ENCODE data around the gene COLEC11. TPM values are rescaled to one million over a fixed set of nuclear protein-coding genes. Genes with fewer than 3 reads are reported as not detected.

COLEC11 gene
- total RNA-seq, 1 experiment from 2014 or later = 1.3 TPM

DNA sequence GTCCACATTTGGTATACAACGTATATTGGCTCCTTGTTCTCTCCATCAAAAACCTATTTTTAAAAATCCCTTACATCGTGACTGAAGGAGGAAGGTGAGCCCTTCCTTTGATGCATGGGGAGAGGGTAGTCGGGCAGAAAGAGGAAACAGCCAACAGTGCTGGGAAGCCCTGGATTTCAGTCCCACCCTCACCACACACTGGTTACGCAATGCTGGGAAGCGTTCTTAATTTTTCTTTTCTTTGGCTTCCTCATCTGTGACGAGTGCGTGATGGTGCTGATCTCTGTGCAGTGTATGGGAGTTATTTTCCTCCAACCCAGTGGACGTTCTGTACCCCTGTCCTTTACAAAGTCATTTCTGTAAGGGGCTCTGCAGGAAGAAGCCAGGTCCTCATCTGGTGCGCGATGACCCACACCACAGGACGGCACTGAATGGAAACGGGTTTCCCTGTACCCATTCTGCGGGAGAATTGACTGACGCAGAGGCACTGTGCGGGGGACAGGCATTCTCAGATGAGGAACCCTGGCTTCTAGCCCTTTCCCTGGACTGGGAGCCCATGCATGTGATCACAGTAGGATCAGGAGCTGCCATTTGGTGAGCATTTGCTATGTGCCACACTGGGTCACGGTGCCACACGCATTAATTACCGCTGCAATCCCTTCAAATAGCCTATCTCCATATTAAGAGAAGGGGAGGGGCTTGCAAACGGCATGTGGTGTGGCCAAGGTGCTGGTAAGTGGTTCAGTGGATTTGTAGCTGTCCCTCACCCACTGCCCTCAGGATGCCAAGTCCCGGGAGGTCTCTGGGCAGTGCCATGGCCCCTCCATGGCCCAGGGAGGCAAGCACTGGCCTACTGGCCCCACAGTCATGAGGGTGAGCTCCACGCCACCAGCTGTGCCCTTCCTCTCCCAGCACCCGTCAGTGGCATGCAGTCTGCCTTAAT, 4.3 kb downstream of the COLEC11 start:
- no peaks in the 10 kb centered on the region for H3K27me3 Mint-ChIP-seq (ENCODE audit: low read depth)
- POLR2A ChIA-PET = no interaction called here
- no peak overlapping the region for H3K4me3 Mint-ChIP-seq
- ATAC-seq = no peak
- DNase-seq (ENCODE audit: low spot score) = no peak
- no peak overlapping the region for H3K27ac Mint-ChIP-seq
- no peaks in the 10 kb centered on the region for H3K9me3 Mint-ChIP-seq
- CTCF ChIA-PET = no interaction called here
- H3K4me1 Mint-ChIP-seq = peaks cover 4% of the 10 kb centered on the region; the same call in 1 of the 2 replicates
- 0 out of 2 replicates have a peak, but pooled peaks cover 4% of the 10 kb centered on the region for H3K36me3 Mint-ChIP-seq
- TF ChIP-seq, protein P1, sequence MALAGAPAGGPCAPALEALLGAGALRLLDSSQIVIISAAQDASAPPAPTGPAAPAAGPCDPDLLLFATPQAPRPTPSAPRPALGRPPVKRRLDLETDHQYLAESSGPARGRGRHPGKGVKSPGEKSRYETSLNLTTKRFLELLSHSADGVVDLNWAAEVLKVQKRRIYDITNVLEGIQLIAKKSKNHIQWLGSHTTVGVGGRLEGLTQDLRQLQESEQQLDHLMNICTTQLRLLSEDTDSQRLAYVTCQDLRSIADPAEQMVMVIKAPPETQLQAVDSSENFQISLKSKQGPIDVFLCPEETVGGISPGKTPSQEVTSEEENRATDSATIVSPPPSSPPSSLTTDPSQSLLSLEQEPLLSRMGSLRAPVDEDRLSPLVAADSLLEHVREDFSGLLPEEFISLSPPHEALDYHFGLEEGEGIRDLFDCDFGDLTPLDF (CRISPR knock-in tag; IDR thresholded peaks at IDR 0.05) = no peak
- TF ChIP-seq MLX (CRISPR knock-in tag; IDR thresholded peaks at IDR 0.05) (no peak), E2F5 (CRISPR knock-in tag; IDR thresholded peaks at IDR 0.05) (no peak), NFYB (CRISPR knock-in tag; conservative IDR thresholded peaks at IDR 0.05; ENCODE audit: low read depth) (no peak), NR3C1 (CRISPR knock-in tag; conservative IDR thresholded peaks at IDR 0.05; ENCODE audit: low read depth) (no peak), PRRX2 (CRISPR knock-in tag; IDR thresholded peaks at IDR 0.05) (no peak), JUN (CRISPR knock-in tag; IDR thresholded peaks at IDR 0.05) (no peak), SOX15 (CRISPR knock-in tag; IDR thresholded peaks at IDR 0.05) (no peak), NFE2L1 (CRISPR knock-in tag; IDR thresholded peaks at IDR 0.05) (no peak)
- TF ChIP-seq, protein P2, sequence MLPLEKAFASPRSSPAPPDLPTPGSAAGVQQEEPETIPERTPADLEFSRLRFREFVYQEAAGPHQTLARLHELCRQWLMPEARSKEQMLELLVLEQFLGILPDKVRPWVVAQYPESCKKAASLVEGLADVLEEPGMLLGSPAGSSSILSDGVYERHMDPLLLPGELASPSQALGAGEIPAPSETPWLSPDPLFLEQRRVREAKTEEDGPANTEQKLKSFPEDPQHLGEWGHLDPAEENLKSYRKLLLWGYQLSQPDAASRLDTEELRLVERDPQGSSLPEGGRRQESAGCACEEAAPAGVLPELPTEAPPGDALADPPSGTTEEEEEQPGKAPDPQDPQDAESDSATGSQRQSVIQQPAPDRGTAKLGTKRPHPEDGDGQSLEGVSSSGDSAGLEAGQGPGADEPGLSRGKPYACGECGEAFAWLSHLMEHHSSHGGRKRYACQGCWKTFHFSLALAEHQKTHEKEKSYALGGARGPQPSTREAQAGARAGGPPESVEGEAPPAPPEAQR (CRISPR knock-in tag; IDR thresholded peaks at IDR 0.05) = no peak

DNA sequence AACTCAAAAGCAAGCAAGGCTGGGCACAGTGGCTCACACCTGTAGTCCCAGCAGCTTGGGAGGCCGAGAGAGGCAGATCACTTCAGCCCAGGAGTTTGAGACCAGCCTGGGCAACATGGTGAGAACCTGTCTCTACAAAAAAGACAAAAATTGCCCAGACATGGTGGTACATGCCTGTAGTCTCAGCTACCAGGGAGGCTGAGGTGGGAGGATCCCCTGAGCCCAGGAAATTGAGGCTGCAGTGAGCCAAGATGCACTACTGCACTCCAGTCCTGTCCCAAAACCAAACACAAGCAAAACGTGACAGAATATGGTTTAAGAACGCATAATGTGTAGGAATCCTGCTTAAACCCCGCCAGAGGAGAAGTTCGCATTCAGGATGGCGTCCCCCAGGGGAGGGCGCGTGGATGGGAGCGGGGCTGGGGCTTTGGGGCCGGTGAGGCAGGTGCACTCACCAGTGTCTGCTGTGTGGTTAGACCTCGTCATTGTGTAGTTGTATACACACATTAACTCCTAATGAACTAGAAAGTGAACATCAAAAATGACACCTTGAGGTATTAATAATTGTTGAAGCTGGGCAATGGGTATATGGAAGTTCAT, 5.4 kb downstream of the COLEC11 start:
- Mint-ChIP-seq H3K4me3 (no peak overlapping the region), H3K4me1 (no peaks in the 10 kb centered on the region), H3K27me3 (ENCODE audit: low read depth) (no peaks in the 10 kb centered on the region), H3K36me3 (no peaks in the 10 kb centered on the region), H3K9me3 (no peaks in the 10 kb centered on the region), H3K27ac (no peak overlapping the region)
- no peak for DNase-seq (ENCODE audit: low spot score)
- ChIA-PET POLR2A (no interaction called here), CTCF (interaction anchor here (0.6 kb wide), 1 partner anchor 447 kb away, joined by 4 read pairs; no protein-coding TSS in a partner anchor)
- no peak for ATAC-seq
- no peak for TF ChIP-seq CREB1 (CRISPR knock-in tag; IDR thresholded peaks at IDR 0.05)

- no peak overlapping the region for H3K4me3 Mint-ChIP-seq
- no peaks in the 10 kb centered on the region for H3K36me3 Mint-ChIP-seq
- peaks cover 6% of the 10 kb centered on the region; the same call in 1 of the 2 replicates for H3K4me1 Mint-ChIP-seq
- no peaks in the 10 kb centered on the region for H3K27me3 Mint-ChIP-seq (ENCODE audit: low read depth)
- no peak for DNase-seq (ENCODE audit: low spot score)
- CTCF ChIA-PET = no interaction called here
- TF ChIP-seq ZNF512 (CRISPR knock-in tag; IDR thresholded peaks at IDR 0.05; ENCODE audit: borderline replicate concordance) (no peak), RELA (CRISPR knock-in tag; IDR thresholded peaks at IDR 0.05; ENCODE audit: borderline replicate concordance) (no peak), CDX4 (CRISPR knock-in tag; IDR thresholded peaks at IDR 0.05; ENCODE audit: borderline replicate concordance) (no peak), STAT6 (CRISPR knock-in tag; conservative IDR thresholded peaks at IDR 0.05; ENCODE audit: low read depth) (no peak), ETV6 (CRISPR knock-in tag; IDR thresholded peaks at IDR 0.05) (no peak)
- H3K9me3 Mint-ChIP-seq = no peaks in the 10 kb centered on the region
- H3K27ac Mint-ChIP-seq = no peak overlapping the region
- POLR2A ChIA-PET = no interaction called here
- no peak for ATAC-seq
Measured at GRCh38 chr2:3601561-3602271, 6.8 kb downstream of the COLEC11 start.
